T-helper 2 cell (primary cell): ENCODE measurements around the gene ADCY7.
A peak's percentile ranks its signal among the peaks of the same experiment; 100 is the strongest.

ENCODE experiments used
- DNase-seq, 5 experiments: peaks; one replicate each; pipeline versions ENCODE4 v3.0.0 to v3.0.0-alpha.2; 2012 to 2022

ADCY7 gene

GRCh38 chr16:50315346-50315997 lies 49.1 kb downstream of the ADCY7 start:
- no peak for DNase-seq

DNA sequence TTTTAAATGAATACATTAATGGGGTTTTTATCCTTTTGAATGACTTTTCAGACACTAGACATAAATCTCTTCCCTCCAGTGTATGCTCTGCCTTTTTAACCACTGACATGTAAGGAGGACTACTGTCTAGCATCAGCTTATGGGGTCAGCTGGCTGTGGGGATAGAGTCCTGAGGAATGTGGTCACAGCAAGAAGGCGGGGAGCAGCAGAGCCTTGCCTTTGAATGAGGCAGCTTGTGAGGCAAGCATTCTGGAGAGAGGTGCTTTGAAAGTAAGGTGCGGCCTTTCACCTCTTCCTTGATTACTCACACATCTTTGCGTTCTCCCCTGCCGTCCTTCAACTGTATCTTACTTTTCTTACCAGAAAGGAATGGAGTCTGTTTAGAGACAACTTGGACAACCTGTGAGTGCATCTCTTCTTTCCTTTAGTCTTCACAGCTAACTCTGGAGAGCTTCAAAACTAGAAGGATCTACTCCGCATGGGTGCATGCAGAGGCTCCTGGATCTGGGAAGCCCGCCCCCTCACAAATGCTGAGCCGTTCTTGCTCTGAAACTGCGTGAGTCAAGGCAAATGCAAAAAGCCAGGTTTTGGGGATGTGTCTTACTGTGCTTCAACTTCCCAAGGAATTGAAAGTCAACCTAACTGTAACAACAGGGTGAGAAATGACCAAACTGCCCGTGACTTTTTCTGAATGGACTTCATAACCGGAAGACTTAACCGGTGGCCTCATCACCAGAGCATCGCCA lies 49.9 kb downstream of the ADCY7 start:
- no peak for DNase-seq

DNA sequence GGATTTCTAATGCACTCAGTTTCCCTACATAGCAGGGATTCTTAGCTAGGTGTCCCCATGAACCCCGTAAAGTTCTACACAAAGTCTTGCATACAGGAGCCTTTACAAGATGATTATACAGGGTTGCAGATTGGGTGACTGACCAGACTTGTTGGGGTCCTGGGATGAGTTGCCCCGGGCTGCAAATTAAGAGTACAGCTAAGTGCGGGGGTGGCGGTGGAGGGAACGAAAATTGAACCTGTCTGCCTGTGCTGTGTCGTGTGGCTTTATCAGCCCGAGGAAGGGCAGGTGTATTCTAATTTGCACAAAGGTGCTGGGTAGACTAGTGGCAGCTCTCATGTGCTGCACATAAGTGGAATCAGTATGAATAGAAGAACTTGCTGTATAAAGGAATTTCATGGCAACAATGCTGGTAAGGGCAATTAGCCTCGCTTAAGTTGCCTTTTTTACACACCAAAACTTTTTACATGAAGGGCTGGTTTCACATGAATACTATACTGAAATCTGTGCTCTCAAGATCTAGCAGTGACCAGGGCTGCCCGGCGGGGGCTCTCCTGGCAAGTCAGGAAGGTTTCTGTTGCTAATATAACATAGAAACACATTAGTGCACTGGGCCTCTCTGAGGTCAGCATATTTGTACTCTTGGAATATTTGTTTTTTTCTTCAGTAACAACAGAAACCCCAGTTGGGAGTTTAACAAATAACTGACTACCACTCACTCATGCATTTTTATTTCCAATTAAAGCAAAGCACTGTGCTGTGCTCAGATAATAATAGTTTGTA lies 50.7 kb downstream of the ADCY7 start:
- DNase-seq = no peak

DNA sequence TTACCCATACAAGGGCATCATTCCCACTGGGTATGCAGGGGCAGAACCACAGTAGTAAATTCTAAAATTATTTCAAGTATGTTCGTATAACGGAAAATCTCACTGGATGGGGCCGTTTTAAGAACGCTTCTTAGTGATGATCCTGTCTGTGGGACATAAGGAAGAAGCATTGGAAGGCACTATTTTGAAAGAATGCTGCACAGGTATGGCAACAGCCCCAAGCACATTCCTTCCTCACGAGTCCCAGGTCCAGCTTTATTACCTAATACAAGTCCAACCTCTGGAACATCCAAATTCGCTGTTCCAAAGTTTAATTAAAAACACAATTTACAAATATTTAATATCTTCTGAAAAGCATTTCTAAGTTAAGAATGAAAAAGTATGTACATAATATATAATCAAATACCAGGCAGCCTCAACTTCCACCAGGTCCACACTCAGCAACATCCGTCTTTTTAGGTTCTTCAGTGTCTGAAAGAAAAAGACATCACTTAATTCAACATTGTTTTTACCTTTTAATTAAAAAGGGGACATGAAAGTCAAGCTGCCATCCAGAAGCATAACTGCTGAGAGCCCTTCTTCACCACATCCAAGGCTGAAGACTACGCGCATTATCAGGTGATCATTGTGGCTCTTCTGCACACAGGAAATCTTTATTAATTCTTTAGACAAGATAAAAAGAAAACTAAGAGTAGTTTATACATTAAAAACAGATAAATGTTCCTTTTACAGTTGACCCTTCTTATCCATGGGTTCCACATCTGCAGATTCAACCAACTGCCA lies 52.6 kb downstream of the ADCY7 start:
- peak in 1 of 5 experiments; percentile 55 for DNase-seq

DNA sequence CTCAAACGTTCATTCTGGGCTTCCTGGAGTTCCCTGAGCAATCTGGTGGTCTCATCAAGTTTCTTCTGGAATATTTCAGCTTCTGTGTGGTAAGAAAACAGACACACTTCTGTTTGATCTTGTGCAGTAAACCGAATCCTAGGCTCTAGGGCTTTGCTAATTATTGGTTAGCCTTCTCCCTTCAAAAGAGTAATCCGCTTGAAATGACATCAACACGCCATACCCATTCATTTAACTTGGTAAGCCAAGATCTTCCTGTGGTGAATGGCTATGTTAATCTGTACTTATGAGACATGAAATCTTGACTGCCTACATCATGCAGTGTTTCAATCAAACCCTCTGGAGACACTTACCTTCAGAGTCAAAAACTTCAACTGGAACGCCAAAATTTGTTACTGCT lies 54.0 kb downstream of the ADCY7 start:
- DNase-seq = no peak

DNA sequence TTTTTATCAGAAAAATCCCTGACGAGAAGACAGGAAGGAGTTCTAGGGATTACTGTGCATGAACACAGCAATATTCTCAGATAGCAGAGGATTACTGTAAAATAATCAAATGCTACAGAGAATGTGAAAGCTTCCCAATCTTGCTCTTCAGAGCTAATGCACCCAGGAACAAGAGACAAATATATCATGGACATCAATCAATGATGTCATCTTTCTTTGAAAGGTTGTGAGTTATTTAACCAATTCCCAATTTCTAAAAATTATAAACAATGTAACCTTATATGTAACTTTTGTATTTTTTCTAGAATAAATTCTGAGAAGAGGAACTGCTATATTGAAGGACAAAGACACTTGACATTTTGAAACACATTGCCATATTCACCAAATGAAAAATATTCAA lies 56.0 kb downstream of the ADCY7 start:
- DNase-seq = no peak

- peak in 1 of 5 experiments; percentile 44 for DNase-seq
Measured at GRCh38 chr16:50323335-50324011, 57.1 kb downstream of the ADCY7 start.

- DNase-seq = no peak
Measured at GRCh38 chr16:50324345-50324744, 58.0 kb downstream of the ADCY7 start.

DNA sequence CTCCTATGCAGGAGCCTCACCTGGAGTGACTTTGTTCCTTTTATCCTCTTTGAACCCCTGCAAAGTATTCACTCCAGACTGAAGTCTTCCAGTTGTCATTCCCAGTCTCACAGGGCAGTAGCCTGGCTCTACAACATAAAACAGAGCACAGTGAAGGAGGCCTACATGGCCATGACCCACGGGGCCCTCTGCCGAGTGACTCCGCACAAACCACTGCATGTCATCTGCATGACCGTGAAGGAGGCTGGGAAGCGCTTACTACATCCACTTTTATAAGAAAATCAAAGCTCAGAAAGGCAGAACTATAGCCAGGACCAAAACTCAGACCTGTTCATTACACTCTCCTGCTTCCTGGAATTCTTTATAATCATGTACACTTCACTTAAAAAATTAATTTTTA lies 59.9 kb downstream of the ADCY7 start:
- DNase-seq = no peak

GRCh38 chr16:50326835-50327465 lies 60.6 kb downstream of the ADCY7 start:
- peak in 4 of 5 experiments; percentile 28 to 95 (median 62) for DNase-seq

DNA sequence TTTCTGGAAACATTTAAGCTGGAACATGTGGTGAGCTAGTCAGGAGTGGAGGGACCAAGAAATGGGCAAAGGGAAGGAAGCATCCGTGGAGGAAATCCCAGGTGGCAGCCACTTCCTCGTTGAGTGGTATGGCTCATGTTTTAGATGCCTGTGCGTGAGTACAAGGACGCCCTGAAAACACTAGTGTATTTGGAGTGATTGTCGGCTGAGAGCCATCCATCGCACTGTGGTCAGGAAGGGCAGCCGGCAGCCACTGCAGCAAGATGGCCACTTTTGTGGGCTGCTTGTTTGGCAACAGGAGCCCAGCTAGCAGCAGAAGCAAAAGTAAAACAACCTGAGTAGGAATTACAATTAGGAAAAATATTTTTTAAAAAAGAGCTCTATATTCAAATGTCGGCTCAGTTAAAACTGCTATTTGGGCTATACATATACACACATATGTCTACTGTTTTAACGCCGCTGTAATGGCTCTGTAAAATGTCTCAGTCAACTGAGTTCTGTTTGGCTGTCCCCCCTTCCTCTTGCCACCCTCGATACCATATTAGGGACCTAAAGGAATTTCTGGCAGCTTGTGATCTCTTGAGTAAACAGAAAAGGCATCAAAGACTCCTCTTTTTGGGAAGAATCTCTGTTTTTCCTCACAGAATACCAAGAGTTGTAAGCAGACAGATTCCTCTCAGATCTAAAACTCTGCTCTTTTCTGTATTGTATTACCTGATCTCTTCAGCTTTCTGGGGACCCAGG lies 63.3 kb downstream of the ADCY7 start:
- no peak for DNase-seq

DNA sequence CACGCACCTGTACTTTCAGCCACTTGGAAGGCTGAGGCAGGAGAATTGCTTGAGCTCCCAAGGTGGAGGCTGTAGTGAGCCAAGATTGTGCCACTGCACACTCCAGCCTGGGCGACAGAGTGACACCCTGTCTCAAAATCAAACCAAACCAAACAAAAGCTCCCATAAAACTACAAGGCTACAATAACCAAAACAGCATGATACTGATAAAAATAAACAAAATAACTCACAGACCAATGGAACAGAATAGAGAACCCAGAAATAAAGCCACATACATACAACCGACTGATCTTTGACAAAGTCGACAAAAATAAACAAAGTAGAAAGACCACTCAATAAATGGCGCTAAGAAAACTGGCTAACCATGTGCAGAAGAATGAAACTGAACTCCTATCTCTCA lies 65.2 kb downstream of the ADCY7 start:
- no peak for DNase-seq

GRCh38 chr16:50332599-50332998 lies 66.2 kb downstream of the ADCY7 start:
- no peak for DNase-seq

DNA sequence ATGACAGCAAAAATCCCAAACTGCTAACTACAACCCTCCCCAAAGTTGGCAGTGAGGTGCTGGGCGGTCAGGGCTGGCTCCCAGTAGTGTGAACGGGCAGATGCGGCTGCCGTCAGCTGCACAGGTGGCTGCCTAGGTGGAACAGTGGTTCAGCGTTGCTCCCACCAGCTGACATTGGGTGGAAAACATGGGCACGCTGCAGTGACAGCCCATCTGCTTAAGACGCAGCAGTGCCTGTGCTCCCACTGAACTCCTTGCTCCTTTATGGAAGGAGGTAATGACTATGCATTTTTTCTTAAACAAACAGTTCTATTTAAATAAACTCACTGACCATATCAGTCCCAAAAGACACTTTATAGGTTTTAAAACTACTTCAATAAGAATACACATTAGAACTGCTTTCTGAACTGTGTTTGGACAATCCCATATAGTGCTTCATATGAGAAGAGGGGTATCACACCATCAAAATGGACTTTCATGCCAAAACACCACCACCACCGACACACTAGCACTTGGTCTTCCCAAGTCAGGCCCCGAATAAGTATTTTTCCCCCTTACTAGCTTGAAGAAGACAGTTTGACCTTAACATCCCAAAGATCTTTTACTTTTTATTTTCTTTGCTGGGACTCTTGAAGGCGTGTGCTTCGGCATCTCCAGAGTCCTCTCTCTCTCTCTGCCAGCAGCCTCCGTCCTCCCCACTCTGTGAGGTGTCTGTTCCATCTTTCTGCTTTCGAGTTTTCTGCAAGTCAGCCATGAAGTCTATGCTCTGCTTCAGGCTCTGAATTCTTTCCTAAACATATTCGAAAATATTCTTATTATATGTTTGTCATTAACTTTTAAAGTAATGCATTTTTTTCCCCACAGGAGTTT lies 68.0 kb downstream of the ADCY7 start:
- DNase-seq = no peak

DNA sequence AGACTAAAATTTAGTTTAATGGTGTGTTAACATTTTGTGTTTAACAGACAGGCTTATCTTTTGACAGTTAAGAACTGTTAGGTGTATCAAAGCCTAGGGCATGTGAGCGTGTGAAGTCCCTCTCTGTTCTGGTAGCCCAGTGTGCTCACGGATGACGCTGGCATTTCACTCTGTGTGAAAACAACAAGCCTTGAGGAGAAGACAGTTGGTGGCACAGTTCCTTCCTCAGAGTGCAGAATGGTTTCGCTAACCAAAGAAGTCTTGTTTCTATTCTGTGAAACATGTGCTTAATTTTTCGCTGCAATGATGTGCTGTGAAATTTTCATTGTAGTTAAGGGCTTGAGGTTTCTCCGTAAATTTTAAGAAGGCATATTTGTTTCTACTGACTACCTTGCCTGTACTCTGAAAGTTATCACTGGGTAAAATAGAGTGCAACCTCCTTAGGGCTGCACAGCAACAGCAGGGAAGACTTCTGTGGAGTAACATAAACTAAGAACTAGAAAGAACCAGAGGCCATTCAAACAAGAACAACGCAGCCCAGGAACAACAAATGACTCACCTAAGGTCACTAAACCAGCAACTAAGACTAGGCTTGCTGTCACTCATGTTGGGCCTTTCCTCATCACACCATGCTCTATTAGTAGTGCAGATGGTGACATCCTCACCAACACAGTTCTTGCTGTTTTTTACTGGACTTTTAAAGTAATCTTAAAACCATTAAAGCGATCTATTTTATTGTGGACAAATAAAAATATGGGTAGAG lies 69.0 kb downstream of the ADCY7 start:
- peak in 2 of 5 experiments; percentile 66 to 91 for DNase-seq

DNA sequence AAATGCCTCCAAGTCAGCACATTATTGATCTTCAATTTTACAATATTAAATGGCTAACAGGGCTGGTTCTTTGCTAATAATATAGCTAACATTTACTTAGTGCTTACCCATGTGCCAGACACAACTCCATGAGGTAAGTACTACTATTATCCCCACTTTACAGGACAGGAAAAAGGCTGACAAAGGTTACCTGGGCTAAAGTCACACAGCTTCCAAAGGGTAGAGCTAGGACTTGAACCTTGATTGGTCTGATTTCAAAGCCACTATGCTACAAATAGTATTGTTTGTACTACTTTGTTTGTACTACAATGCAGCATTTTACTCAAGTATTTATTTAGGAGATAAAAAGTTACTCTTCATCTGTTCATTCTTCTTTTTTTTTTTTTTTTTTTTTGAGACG lies 70.5 kb downstream of the ADCY7 start:
- no peak for DNase-seq

DNA sequence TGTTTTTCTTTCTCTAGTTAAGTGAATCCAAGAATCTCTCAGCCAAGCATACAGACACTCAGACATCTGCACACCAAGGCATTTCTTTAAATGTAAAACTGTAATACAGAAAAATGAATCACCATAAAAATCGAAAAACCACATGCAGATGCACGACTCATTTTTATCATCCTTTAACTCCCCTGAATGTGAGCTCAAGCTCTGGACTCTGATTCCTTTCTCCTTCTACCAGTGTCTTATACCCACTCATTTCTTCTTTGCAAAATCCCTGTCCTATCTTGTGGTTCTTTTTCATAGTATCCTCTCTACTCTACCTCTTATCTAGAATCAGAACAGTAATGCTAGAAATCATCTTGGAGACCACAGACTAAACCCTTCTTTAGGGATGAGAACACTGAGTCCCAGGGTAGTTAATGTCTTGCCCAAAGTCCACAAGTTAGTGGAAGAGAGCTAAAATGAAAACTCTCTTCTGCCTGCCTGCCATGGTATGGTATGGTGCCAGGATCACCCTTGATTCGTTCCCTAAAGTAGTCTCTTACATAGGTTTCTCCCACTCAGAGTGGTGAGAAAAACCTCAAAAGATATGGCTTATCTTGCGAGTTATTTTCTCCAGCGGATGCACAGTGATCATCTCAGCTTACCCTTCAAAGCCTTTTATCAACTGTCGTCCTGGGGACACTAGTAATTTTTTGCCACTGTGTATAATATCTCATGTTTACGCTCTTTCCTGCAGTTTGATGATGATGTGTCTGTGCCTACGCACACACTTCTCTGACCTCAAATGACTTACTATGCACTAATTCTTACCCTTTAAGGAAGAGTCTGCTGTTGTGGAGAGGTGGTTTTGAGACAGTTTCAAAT lies 72.2 kb downstream of the ADCY7 start:
- DNase-seq = peak in 2 of 5 experiments; percentile 68 to 87

DNA sequence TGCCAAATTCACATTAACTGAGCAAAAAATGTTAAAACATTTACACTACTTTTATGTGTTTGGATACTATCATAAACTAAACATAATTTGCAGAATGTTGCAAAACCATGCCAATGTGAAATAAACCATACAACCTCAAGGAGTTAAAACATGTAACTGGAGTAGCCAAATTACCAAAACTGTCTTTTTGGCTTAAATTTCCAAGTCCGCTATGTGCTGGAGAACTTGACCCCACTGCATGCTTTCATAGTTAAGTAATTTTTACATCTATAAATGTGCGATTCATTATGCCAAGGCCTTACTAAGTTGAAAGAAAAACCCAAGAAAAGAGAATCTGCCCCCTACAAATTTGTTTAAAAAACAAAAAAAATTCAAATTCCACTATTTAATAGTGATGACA lies 74.2 kb downstream of the ADCY7 start:
- DNase-seq = no peak
